Neural progenitor cell (in vitro differentiated cells): ENCODE data around the gene GFOD1. TPM values are rescaled to one million over a fixed set of nuclear protein-coding genes. Genes with fewer than 3 reads are reported as not detected.
"Not testable (repeated sequence)": the region's sequence is repeated elsewhere in the genome, so short reads cannot be mapped to it uniquely, and the experiment has no call there.

Experiments
- DNase-seq: peaks from one replicate; pipeline ENCODE4 v3.0.0-alpha.2; 2016; ENCODE audit warnings: low spot score
- H2AFZ ChIP-seq: fragments of 200-600 bp; sonication (generic); replicated peaks from 2 replicates; pipeline ENCODE4 v1.6.1; 2016; ENCODE audit warnings: antibody characterized with exemption
- H3F3A ChIP-seq: fragments of 200-600 bp; sonication (generic); 2 replicates; pipeline ENCODE4 v1.6.1; 2016; ENCODE audit warnings: antibody characterized with exemption, low read depth
- H3K27ac ChIP-seq: fragments of 200-600 bp; sonication (generic); 2 replicates; pipeline ENCODE4 v1.5.1; 2016; ENCODE audit warnings: mild to moderate bottlenecking
- H3K27me3 ChIP-seq: fragments of 200-600 bp; sonication (generic); 2 replicates; pipeline ENCODE4 v1.6.1; 2016; ENCODE audit warnings: mild to moderate bottlenecking, moderate library complexity
- H3K36me3 ChIP-seq: fragments of 200-600 bp; sonication (generic); 2 replicates; pipeline ENCODE4 v1.5.1; 2016
- H3K4me1 ChIP-seq: fragments of 200-600 bp; sonication (generic); 2 replicates; pipeline ENCODE4 v1.6.1; 2016; ENCODE audit warnings: mixed run types
- H3K4me2 ChIP-seq: fragments of 200-600 bp; sonication (generic); 2 replicates; pipeline ENCODE4 v1.6.1; 2016
- H3K4me3 ChIP-seq: fragments of 200-600 bp; sonication (generic); 2 replicates; pipeline ENCODE4 v1.5.1; 2016
- H3K79me2 ChIP-seq: fragments of 200-600 bp; sonication (generic); 2 replicates; pipeline ENCODE4 v1.6.1; 2016; ENCODE audit warnings: low read depth
- H3K9ac ChIP-seq: fragments of 200-600 bp; sonication (generic); 2 replicates; pipeline ENCODE4 v1.6.1; 2016
- H3K9me3 ChIP-seq: fragments of 200-600 bp; sonication (generic); 2 replicates; pipeline ENCODE4 v1.5.1; 2016; ENCODE audit warnings: low read depth
- H4K20me1 ChIP-seq: fragments of 200-600 bp; sonication (generic); 2 replicates; pipeline ENCODE4 v1.6.1; 2016; ENCODE audit warnings: low read depth
- H3K27ac Mint-ChIP-seq: 3 replicates; pipeline ENCODE4 v1.8.0; 2021; ENCODE audit warnings: mixed read lengths
- H3K27me3 Mint-ChIP-seq: 2 replicates; pipeline ENCODE4 v1.8.0; 2022; ENCODE audit warnings: low read depth, mild to moderate bottlenecking, inconsistent platforms, moderate library complexity, mixed read lengths; ENCODE audit not compliant: insufficient read depth
- H3K36me3 Mint-ChIP-seq: 3 replicates; pipeline ENCODE4 v1.8.0; 2021; ENCODE audit warnings: mixed read lengths
- H3K4me1 Mint-ChIP-seq: 3 replicates; pipeline ENCODE4 v1.8.0; 2021; ENCODE audit warnings: mixed read lengths
- H3K4me3 Mint-ChIP-seq: 3 replicates; pipeline ENCODE4 v1.8.0; 2021; ENCODE audit warnings: mild to moderate bottlenecking, moderate library complexity, mixed read lengths
- H3K9me3 Mint-ChIP-seq: 3 replicates; pipeline ENCODE4 v1.8.0; 2020; ENCODE audit warnings: mixed read lengths
- CTCF ChIP-seq: fragments of 200-600 bp; sonication (generic); IDR thresholded peaks from 2 replicates; pipeline ENCODE4 v1.5.1; 2017; ENCODE audit warnings: antibody characterized with exemption, mild to moderate bottlenecking
- EZH2 ChIP-seq: fragments of 200-600 bp; sonication (generic); IDR thresholded peaks from 2 replicates; pipeline ENCODE4 v1.6.1; 2017; ENCODE audit warnings: antibody characterized with exemption, mild to moderate bottlenecking, moderate library complexity
- EZH2phosphoT487 ChIP-seq: fragments of 200-600 bp; sonication (generic); IDR thresholded peaks from 2 replicates; pipeline ENCODE4 v1.6.1; 2017; ENCODE audit warnings: antibody characterized with exemption
- total RNA-seq: library from RNA; depleted of rRNA; stranded (reverse); fragments of >200 nt; gene quantifications from 2 replicates; pipeline ENCODE4 v1.2.3, GENCODE V29; 2015; ENCODE audit warnings: low replicate concordance

Gene GFOD1
- total RNA-seq, 1 donor from 2014 or later: 1.8 TPM

GRCh38 chr6:13461307-13461706 is 26.1 kb downstream of the GFOD1 start:
- H4K20me1 ChIP-seq: peaks cover 13% of the 10 kb centered on the region
- no peaks in the 10 kb centered on the region for H3K27me3 ChIP-seq
- H3K27ac ChIP-seq: no peak overlapping the region
- H3K4me2 ChIP-seq: no peak overlapping the region
- no peaks in the 10 kb centered on the region for H3K36me3 Mint-ChIP-seq
- no peak overlapping the region for H3K4me3 ChIP-seq
- no peaks in the 10 kb centered on the region for H3K79me2 ChIP-seq
- TF ChIP-seq EZH2phosphoT487: no peak
- no peak for TF ChIP-seq EZH2
- no peak for TF ChIP-seq CTCF
- peaks cover 24% of the 10 kb centered on the region for H3K4me1 ChIP-seq
- H3K9me3 ChIP-seq: no peaks in the 10 kb centered on the region
- H3K4me3 Mint-ChIP-seq: no peak overlapping the region
- H3K4me1 Mint-ChIP-seq: peaks cover 29% of the 10 kb centered on the region
- peaks cover 6% of the 10 kb centered on the region for H3K27me3 Mint-ChIP-seq
- H3F3A ChIP-seq: peaks cover 26% of the 10 kb centered on the region
- H3K27ac Mint-ChIP-seq: no peak overlapping the region
- H3K36me3 ChIP-seq: no peaks in the 10 kb centered on the region
- no peak for DNase-seq
- no peak overlapping the region for H3K9ac ChIP-seq
- H2AFZ ChIP-seq: no peak overlapping the region
- no peaks in the 10 kb centered on the region for H3K9me3 Mint-ChIP-seq

- not testable (repeated sequence) for H3K4me3 ChIP-seq, H3K27ac ChIP-seq, H3K79me2 ChIP-seq, H3K36me3 ChIP-seq, H3K27me3 ChIP-seq, H2AFZ ChIP-seq, DNase-seq, H3K27ac Mint-ChIP-seq, H3K36me3 Mint-ChIP-seq, H3K4me2 ChIP-seq, H3K9me3 Mint-ChIP-seq, H3K9me3 ChIP-seq, H3K9ac ChIP-seq, H3K4me3 Mint-ChIP-seq, H3K27me3 Mint-ChIP-seq
- H3F3A ChIP-seq: peaks cover 26% of the 10 kb centered on the region
- peaks cover 25% of the 10 kb centered on the region for H3K4me1 ChIP-seq
- peaks cover 29% of the 10 kb centered on the region for H3K4me1 Mint-ChIP-seq
- H4K20me1 ChIP-seq: peaks cover 13% of the 10 kb centered on the region
These were observed 27.1 kb downstream of the GFOD1 start for GRCh38 chr6:13460289-13460688.

GRCh38 chr6:13457577-13457976 is 29.8 kb downstream of the GFOD1 start:
- H3K27me3 Mint-ChIP-seq: peaks cover 6% of the 10 kb centered on the region
- peaks cover 28% of the 10 kb centered on the region for H3K4me1 Mint-ChIP-seq
- no peak overlapping the region for H2AFZ ChIP-seq
- no peak overlapping the region for H3K9ac ChIP-seq
- H3K9me3 ChIP-seq: no peaks in the 10 kb centered on the region
- H3K4me3 ChIP-seq: no peak overlapping the region
- H3K27ac ChIP-seq: no peak overlapping the region
- no peaks in the 10 kb centered on the region for H3K79me2 ChIP-seq
- TF ChIP-seq EZH2phosphoT487 (no peak), CTCF (no peak), EZH2 (no peak)
- no peaks in the 10 kb centered on the region for H3K36me3 ChIP-seq
- no peak overlapping the region for H3K4me3 Mint-ChIP-seq
- H3F3A ChIP-seq: peaks cover 9% of the 10 kb centered on the region
- peaks cover 4% of the 10 kb centered on the region for H4K20me1 ChIP-seq
- H3K27ac Mint-ChIP-seq: no peak overlapping the region
- H3K36me3 Mint-ChIP-seq: no peaks in the 10 kb centered on the region
- no peaks in the 10 kb centered on the region for H3K9me3 Mint-ChIP-seq
- no peaks in the 10 kb centered on the region for H3K27me3 ChIP-seq
- H3K4me1 ChIP-seq: peaks cover 17% of the 10 kb centered on the region
- no peak overlapping the region for H3K4me2 ChIP-seq
- DNase-seq: no peak

- peak overlapping the region; percentile 48 for H3K4me3 Mint-ChIP-seq
- Histone ChIP-seq H3K9ac (no peak overlapping the region), H3K4me1 (peaks cover 7% of the 10 kb centered on the region), H3K4me2 (no peak overlapping the region), H3F3A (no peaks in the 10 kb centered on the region), H3K27ac (no peak overlapping the region), H2AFZ (no peak overlapping the region), H3K79me2 (no peaks in the 10 kb centered on the region), H4K20me1 (no peaks in the 10 kb centered on the region), H3K27me3 (no peaks in the 10 kb centered on the region), H3K36me3 (no peaks in the 10 kb centered on the region), H3K9me3 (no peaks in the 10 kb centered on the region), H3K4me3 (no peak overlapping the region)
- H3K4me1 Mint-ChIP-seq: peaks cover 23% of the 10 kb centered on the region
- no peak for TF ChIP-seq CTCF
- TF ChIP-seq EZH2phosphoT487: no peak
- no peak for TF ChIP-seq EZH2
- no peak for DNase-seq
- peaks cover 8% of the 10 kb centered on the region for H3K27me3 Mint-ChIP-seq
- H3K27ac Mint-ChIP-seq: no peak overlapping the region
- H3K36me3 Mint-ChIP-seq: no peaks in the 10 kb centered on the region
- H3K9me3 Mint-ChIP-seq: no peaks in the 10 kb centered on the region
These were observed 31.8 kb downstream of the GFOD1 start for GRCh38 chr6:13455552-13455966.
